ENCODE data around the gene THSD4. TPM values are rescaled to one million over a fixed set of nuclear protein-coding genes. Genes with fewer than 3 reads are reported as not detected.

THSD4 gene
- total RNA-seq, 1 donor: under 0.01 TPM

DNA sequence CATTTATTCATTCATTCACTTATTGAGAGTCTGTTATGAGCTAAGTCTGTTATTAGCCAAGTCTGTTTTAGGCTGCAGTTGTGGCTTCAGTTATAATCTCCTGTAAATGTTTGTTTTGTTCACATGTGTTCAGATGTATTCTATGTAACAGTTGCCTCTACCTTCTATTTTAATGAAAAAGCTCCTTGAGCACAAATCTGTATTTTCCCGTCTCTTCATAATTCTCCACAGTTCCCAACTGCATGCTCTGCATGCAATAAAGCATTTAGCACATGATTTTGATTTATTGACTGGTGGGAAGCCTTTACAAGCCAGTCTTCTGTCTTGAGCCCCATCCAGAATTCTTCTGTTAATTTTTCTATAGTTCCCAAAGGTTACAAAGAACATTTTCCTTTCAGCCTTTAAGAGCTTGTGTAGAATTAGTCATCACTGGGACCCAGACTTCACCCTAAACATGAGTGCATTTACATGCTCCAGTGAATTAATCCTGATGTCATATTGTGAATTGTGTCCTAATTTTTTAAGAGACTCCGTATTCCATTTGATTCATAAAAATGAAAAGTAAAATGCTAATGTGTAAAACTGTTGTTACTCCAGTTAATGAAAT lies 572.7 kb downstream of the THSD4 start:
- no peak for DNase-seq (ENCODE audit: low read depth in 2 of 3, low spot score in 2 of 3)

DNA sequence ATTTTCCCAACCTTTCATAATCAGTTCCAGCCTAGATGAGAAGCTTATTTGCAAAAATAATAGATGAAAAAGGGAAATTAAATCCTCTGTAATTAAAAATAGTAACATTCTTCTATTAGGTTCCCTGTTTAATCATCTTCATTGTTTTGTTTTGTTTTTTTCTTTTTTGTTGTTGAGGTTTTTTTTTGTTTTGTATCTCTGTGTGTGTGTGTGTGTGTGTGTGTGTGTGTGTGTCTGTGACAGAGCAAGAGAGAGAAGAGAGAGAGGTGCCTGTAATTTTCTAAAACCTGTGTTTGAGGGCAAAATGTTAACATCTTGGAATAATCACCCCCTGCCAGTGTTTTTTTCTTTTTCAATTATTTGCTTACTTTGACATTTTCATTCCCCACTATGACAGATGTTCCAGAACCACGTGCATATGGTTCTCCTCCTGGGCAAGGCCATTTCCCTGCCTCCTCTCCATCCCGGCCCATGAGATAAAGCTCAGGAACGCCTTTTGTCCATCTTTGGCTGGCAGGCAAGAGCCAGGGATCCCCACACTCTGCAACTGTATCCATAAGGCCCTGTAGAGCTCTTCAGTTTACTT lies 573.3 kb downstream of the THSD4 start:
- DNase-seq (ENCODE audit: low read depth in 2 of 3, low spot score in 2 of 3): no peak

DNA sequence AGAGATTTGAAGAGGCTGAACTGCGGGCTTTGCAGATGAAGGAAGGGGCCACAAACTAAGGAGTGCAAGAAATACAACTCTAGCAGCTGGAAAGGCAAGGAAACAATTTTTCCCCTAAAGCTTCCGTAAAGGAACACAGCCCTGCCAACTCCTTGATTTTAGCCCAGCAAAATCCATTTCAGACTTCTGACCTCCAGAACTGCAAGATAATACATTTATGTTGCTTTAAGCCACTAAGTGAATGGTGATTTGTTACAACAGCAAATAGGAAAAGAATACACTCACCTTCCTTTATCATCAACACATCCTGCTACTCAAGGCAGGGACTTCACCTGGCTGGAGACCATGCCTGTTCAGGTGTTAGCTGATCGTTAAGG lies 575.8 kb downstream of the THSD4 start:
- DNase-seq (ENCODE audit: low read depth in 2 of 3, low spot score in 2 of 3): no peak

DNA sequence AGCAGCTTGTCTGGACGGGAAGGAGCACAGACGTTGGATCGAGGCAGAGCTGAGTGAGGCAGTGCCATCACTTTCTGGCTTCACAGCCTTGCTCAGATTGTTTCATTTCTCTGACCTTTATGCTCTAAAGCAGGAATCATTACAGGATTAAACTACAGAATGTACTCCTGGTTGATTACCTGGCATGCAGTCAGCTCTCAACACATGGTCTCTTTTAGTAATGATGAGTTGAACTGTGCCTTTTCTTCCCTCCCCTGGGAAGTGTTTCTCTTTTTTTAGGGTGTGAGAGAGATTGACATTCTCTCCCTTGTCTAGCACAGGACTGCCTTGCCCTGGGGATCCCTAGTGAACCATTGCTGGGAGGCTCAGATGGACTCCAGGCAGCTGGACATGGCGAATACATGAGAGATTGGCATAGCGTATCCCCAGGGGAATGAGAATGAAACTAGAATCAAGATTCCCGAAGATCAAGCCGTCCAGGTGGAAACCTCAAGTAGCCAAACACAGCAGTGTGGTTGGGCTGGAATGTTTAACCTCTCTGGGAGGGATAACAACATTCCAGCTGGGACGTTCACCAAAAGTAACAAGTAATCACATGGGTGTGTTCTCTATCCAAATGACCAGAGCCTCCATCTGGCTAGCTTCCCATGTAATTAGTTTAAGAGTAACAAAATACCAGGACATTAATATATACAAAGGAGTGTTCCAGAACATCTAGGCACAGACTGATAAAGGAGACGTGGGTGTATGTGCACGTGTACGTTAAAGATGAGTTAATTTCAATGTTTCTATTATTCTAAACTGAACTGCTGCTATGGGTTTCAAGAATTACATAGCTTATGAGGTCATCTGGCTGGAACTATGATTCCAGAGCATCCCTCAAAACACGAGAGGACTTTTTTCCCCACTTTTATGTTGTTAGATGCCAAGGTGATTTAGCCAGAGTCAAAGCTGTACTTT lies 576.5 kb downstream of the THSD4 start:
- DNase-seq (ENCODE audit: low read depth in 2 of 3, low spot score in 2 of 3): no peak

DNA sequence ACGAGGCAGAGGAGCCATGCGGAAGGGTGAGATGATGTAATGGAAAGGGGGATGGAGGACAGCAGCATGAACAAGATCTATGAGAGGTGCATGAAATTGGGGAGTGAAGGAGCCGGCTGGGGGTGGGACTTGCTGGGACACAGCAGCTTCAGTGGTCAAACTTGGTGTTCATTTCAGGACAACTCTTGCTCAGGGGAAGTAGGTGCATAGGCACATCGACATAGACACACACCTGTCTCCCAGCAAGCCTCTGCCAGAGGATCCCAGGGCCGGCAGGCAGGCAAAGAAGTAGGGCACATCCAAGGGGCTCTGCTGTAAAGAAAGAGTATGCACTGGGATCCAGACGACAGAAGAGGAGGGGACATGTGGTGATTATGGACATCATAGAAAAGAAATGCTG lies 582.0 kb downstream of the THSD4 start:
- DNase-seq (ENCODE audit: low read depth in 2 of 3, low spot score in 2 of 3): no peak

DNA sequence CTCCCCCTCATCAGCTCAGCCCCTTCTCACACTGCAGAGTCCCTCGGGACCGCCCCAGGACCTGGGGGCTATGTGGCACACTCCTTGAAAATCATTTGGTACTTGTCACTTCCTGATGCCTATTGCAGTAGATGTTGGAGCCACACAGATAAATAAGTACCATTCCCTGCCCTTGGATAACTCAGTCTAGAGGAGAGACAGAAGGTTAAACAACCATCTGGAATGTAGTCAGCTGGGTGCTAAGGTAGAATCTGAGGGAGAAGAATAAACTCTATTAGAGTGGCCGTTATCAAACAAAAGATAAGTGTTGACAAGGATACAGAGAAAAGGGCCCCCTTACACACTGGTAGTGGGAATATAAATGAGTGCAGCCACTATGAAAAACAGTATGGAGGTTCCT lies 582.8 kb downstream of the THSD4 start:
- no peak for DNase-seq (ENCODE audit: low read depth in 2 of 3, low spot score in 2 of 3)

DNA sequence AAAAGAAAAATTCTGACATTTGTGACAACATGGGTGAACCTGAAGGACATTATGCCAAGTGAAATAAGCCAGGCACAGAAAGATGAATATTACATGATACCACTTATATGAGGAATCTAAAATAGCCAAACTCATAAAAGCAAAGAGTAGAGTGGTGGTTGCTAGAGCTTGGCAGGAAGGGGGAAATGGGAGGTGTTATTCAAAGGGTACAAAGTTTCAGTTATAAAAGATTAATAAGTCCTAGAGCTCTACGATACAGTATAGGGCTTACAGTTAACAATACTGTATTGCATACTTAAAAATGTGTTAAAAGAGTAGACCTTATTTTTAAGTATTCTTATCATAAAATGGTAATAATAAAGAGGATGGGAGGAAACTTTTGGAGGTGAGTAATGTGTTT lies 583.5 kb downstream of the THSD4 start:
- no peak for DNase-seq (ENCODE audit: low read depth in 2 of 3, low spot score in 2 of 3)

DNA sequence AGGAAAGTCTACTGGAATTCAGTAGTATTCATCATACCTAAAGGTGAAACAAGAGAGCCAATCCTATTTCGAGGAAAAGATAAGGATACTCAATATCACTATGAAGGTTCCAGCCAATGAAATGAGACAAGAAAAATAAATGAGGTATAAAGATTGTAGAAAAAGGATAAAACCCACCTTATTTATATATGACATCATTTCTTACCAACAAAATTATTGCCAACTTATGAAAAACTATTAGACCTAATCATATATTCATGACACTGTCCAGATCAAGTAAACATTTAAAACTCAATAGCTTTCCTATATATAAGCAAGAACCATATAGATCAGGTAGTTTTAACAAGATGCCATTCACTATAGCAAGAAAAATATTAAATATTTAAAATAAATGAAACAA lies 584.7 kb downstream of the THSD4 start:
- no peak for DNase-seq (ENCODE audit: low read depth in 2 of 3, low spot score in 2 of 3)

DNA sequence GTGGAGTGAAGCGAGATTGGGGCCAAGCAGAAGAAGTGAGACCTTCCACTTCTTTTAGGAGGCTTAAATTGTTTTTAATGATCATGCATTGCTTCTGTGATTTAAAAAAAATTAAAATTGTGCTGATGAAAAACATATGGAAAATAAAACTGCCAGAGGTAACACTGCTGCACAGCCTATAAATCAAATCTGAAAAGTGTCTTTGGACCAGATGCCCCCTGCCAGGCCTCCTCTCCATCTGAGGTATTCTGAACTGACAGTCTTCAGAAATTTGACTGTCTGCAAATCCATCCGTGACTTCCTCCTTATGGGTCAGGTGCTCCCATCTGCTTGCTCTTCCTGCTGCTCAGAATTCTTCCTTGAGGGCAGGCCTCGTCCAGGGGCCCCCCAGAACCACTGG lies 586.5 kb downstream of the THSD4 start:
- DNase-seq (ENCODE audit: low read depth in 2 of 3, low spot score in 2 of 3): no peak

DNA sequence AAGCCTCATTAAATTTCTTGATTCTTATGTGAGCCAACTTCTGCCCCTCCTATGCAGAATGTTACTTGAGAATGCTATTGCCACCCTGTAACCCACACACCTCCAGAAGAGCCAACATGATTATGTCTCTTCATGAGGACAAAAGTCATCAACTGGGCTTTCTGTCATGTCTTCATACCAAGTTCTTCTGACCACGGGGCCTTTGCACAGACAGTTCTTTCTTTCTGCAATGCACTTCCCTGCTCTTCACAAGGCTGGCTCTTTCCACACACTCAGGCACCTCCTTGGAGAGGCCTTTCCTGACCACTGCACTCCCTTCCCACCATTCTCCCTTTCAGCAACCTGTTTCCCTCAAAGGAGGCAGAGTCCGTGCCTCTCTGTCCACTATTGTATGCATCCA lies 587.2 kb downstream of the THSD4 start:
- DNase-seq (ENCODE audit: low read depth in 2 of 3, low spot score in 2 of 3): no peak

DNA sequence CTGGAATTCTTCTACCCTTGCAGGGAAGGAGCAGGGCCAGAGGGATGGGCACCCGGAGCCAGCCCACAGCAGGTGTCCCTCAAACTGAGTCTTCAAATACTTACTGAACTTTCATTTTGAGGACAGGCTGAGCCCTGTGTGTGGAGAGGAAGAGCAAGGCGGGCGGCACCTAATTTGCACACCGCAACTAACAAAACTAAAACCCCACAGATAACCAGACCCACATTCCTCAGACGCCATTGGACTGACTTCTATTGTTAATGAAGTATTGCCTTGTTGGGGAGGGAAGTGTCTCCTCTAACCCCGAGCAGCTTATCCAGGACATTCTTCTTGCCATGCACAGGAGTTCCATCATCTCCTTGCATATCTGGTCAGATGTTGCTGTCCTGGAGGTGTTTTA lies 589.9 kb downstream of the THSD4 start:
- no peak for DNase-seq (ENCODE audit: low read depth in 2 of 3, low spot score in 2 of 3)

DNA sequence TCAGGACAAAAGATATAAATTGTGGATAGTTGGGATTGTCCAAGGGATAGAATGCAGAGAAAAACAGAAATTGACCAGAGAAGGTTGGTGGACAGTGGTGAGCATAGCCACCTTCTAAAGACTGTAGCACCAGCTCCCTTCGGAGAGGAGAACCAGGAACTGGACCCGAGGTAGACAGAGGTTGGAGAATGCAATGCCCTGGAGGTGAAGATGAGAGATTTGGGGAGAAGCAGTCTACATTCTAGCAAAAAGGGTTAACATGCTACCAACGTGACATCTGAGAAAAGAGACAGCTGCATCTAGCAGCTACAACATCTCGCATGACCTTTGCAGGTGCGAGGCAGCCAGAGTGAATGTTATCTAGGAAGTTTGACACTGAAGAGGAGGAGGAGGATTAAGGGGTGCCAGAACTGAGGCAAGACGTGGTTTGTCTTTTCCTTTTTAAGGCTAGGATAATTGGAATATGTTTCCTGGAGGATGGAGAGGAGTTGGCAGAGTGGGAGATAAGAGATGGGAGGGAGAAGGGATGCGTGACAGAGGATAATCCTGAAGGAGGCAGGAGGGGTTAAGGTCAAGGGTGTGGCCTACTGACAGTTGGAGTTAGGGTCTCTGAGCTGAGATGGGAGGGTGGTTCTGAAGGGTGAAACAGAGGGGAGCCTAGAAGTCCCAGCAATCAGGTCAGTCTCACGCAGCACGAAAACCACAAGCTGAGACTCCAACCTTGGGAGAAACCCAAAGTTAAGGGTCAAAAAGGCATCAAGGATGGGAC lies 591.4 kb downstream of the THSD4 start:
- DNase-seq (ENCODE audit: low read depth in 2 of 3, low spot score in 2 of 3): no peak

DNA sequence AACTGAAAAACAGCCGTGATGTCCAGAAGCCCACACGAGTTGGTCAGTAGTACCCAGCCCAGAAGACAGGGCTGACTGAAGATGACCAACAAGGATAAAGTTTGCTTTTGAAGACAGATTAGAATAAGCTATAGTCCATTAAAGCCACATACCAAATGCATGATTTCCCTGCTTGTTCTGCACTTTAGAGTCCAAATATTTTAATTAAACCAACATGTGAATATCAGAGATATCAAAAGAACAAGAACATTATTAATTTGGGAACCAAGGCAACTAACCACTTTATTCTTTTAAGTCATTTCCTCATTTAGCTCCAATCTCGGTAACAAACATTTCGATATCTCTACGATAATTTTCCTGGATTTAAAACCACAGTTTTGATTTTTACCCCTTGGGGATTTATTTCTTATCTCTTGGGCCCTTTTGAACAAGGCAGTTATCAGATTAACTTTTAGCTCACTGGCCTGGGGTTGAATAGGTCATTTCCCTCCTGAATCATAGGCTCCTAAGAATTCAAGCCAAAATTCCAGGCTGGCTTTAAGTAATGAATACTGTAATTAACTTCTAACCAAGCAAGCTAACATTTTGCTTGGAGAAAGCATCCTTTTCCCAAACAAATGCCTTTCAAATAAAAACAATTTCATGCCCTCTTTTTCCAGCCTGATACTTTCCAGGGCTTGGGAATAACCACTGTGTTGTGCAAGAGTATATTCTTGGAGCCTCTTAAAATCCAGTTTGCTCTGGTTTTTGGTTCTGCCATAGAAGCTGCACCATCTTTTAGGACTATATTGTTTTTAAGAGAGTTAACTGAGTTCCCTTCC lies 592.2 kb downstream of the THSD4 start:
- DNase-seq (ENCODE audit: low read depth in 2 of 3, low spot score in 2 of 3): no peak

DNA sequence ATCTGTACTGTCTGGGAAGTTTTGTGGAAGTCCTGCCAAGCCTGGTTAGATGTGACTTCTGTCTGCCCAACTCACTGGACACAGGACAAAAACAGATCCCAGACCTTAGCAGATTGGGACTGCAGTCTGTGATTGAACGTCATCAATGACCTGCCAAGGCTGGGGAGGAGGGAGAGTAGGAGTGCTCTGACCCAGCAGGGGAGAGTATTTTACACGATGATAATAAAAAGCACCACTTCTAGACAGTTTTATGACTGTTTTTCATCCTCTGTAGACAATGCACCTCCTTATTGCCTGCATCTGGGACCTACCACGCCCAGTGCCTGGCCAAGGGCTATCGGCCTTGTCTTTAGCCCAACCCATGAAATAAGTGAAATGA lies 592.8 kb downstream of the THSD4 start:
- DNase-seq (ENCODE audit: low read depth in 2 of 3, low spot score in 2 of 3): no peak

DNA sequence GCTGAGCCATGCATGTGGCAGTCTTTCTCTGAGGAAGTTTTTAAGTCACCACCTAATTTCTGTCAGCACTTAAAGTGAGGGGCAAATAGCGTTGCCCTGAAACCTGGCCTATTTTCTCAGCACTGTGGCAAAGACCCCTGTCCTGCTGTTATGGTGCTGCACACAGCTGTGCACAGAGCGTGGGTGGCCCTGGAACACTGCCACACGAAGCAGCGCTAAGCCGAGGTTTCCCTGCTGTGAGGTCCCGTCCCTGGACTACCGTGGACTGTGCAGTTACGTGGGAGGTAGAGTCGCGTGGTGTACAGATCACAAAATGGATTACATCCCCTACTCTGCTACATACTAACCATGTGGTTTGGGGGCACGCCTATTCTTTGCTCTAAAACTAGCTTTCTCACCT lies 593.5 kb downstream of the THSD4 start:
- no peak for DNase-seq (ENCODE audit: low read depth in 2 of 3, low spot score in 2 of 3)

DNA sequence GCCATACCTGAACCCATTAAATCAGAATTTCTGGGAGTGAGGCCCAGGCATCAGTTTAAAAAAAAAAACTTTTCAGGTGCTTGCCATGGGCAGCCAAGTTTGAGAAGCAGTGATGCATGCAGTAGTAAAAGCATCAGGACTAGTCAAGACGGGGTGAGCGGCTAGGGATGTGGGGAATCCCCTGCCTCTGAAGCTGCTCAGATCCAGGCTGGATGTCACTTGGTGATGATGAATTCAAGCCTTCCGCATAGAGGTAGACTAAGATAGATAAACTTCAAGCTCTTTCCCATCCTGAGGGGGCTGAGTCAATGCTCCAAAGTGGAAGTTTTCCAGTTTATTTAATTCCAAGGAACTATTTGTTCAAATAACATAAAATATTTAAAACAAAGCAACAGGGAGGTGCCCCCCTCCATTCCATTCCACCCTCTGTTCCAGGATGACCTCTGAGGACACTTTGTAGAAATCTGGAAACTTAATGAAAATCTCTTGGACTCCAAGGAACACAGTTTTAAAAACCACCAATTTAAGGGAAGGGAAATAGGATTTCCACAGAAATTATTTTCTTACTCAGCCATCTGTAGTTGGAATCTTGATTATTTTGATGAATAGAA lies 594.6 kb downstream of the THSD4 start:
- no peak for DNase-seq (ENCODE audit: low read depth in 2 of 3, low spot score in 2 of 3)

DNA sequence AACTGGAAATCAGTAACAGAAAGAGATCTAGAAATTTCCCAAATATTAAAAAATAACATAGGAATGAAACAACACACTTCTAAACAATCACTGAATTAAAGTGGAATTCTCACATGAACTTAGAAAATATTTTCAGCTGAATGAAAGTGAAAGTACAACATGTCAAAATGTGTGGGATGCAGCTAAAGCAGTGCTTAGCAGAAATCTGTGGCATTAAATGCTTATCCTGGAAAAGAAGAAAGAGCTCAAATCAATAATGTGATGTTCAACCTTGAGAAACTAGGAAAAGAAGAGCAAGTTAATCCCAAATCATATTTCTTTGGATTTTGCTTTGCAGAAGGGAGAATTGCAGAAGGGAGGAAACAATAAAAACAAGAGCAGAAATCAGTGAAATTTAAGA lies 596.9 kb downstream of the THSD4 start:
- DNase-seq (ENCODE audit: low read depth in 2 of 3, low spot score in 2 of 3): no peak

DNA sequence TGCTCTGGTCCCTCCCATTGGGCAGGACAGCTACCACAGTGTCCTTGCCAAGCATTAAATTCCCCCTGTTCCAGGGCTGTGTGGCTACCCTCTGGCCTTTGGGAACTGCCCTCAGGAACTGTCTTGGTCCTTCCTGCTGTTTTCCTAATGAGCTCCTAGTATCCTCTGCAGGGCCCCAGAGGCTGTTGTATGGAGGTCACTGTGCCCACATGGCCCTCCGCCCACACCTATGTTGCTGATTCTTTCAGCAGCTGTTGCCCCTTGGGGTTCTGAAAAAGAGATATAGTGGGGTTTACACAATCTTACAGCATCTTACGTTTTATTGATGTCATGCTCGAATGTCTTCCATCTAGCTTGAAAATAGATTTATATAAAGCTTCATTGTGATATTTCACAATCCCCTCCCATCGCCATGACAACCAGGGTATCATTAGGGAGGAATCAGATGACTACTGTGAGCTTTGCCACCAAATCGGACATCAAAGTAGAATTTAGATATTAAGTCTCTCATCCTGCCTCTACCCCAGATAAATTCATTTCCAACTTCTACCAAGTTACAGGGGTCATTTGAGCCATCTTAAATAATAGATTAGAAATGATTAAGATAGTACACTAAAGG lies 598.0 kb downstream of the THSD4 start:
- no peak for DNase-seq (ENCODE audit: low read depth in 2 of 3, low spot score in 2 of 3)

DNA sequence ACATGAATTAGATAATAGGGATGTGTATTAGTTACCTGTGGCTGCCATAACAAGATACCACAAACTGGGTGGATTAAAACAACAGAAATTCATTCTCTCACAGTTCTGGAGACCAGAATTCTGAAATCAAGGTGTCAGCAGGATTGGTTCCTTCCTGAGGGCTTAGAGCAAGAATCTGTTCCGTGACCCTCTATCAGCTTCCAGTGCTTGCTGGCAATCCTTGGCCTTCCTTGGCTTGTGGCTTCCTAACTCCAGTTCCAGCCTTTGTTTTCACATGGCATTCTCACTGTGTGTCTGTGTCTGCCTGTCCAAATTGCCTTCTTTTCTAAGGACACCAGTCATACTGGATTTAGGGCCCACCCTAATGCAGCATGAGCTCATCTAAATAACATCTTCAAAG lies 600.6 kb downstream of the THSD4 start:
- no peak for DNase-seq (ENCODE audit: low read depth in 2 of 3, low spot score in 2 of 3)

DNA sequence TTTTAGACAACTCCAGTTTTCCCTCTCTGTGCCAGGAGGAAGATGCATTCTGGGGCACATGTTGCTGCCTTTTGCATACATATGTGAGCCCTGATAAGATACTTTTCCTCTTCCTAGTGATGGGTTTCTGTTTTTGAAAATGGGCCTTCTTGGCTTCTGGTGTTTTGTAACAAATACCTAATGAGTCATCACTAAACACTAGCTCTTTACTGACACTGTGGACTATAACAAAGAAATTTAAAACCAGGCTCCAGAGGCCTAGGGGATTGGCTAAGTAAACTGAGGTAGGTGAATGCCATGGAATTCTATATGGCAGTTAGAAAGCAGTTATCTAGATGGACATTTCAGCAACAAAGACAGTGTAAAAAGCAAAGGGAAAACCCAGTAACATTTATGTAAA lies 601.7 kb downstream of the THSD4 start:
- DNase-seq (ENCODE audit: low read depth in 2 of 3, low spot score in 2 of 3): no peak

Data from hematopoietic multipotent progenitor cell (in vitro differentiated cells).